A549 treated with Mapracorat at 1 μM for 4 hours (cell line): ENCODE measurements around the gene GCLM. TPM values are rescaled to one million over a fixed set of nuclear protein-coding genes. Genes with fewer than 3 reads are reported as not detected.

Experiments
- total RNA-seq: library from RNA; stranded (reverse); fragments of 200-300 nt; extraction: Qiagen RNA extraction; gene quantifications from 5 replicates; pipeline ENCODE4 v1.2.3, GENCODE V29; 2022

Gene GCLM
- total RNA-seq = 85.1 to 97.9 TPM (median 89.4 TPM) in 5 replicates

GRCh38 chr1:93909146-93910050, at the start of gene GCLM:
Gene GCLM (minus strand): TSS chr1:93909430. CDS start chr1:93909163, 267 bp downstream.

GRCh38 chr1:93878889-93879586, 30.2 kb downstream of the GCLM start, which contains the start of gene DNTTIP2:
Gene DNTTIP2 (minus strand): TSS chr1:93879206. CDS start chr1:93879148, 58 bp downstream.

Other genes starting within 250 kb of the GCLM start
- 70.4 to 87.4 TPM (median 78.8 TPM) in 5 replicates for gene BCAR3, start 227.6 kb downstream of the GCLM start, total RNA-seq
- gene DNTTIP2, start 30.2 kb downstream of the GCLM start, total RNA-seq = 37.3 to 44.7 TPM (median 37.9 TPM) in 5 replicates
- 0.10 to 0.26 TPM (median 0.12 TPM) in 4 of 5 replicates, not detected in the other for gene ABCA4, start 211.7 kb upstream of the GCLM start, total RNA-seq